Kidney (tissue), 14 donors: ENCODE data around the gene HPS6. TPM values are rescaled to one million over a fixed set of nuclear protein-coding genes. Genes with fewer than 3 reads are reported as not detected.

ENCODE experiments used
- DNase-seq, 5 donors: peaks; one replicate each; pipeline ENCODE4 v3.0.0-alpha.2; 2013 to 2020
- FAIRE-seq: peaks from 2 replicates; lab custom pipeline; 2012; peaks lifted over from hg19 to GRCh38; lab: Jason Lieb, UNC
- H3K27ac ChIP-seq, 2 donors: one replicate each; pipeline ENCODE4 v1.7.0; 2013; ENCODE audit warnings: low read depth in 2 of 2, low read length in 2 of 2, inconsistent platforms in 1 of 2
- H3K27me3 ChIP-seq: one replicate; pipeline ENCODE4 v1.7.1; 2013; ENCODE audit warnings: low read length, inconsistent platforms; ENCODE audit not compliant: control insufficient read depth, insufficient read depth
- H3K36me3 ChIP-seq, 3 donors: one replicate each; pipeline versions ENCODE4 v1.7.0 to v1.7.1; 2013; ENCODE audit warnings: low read length in 3 of 3, control low read depth in 1 of 3, inconsistent platforms in 1 of 3; ENCODE audit not compliant: insufficient read depth in 3 of 3, control insufficient read depth in 2 of 3
- H3K4me1 ChIP-seq, 3 donors: one replicate each; pipeline versions ENCODE4 v1.7.0 to v1.7.1; 2013; ENCODE audit warnings: low read length in 3 of 3, inconsistent platforms in 1 of 3, low read depth in 1 of 3; ENCODE audit not compliant: control insufficient read depth in 2 of 3, insufficient read depth in 2 of 3
- H3K4me3 ChIP-seq, 3 donors: one replicate each; pipeline versions ENCODE4 v1.7.0 to v1.8.1; 2013; ENCODE audit warnings: low read length in 3 of 3, control low read depth in 1 of 3, inconsistent platforms in 1 of 3
- H3K9ac ChIP-seq, 3 donors: one replicate each; pipeline versions ENCODE4 v1.7.0 to v1.7.1; 2013; ENCODE audit warnings: low read length in 3 of 3, control low read depth in 1 of 3, inconsistent platforms in 1 of 3
- H3K9me3 ChIP-seq, 3 donors: one replicate each; pipeline versions ENCODE4 v1.7.0 to v1.7.1; 2013; ENCODE audit warnings: low read length in 3 of 3, control low read depth in 1 of 3, inconsistent platforms in 1 of 3; ENCODE audit not compliant: control insufficient read depth in 2 of 3, insufficient read depth in 1 of 3
- intact Hi-C: fragments of 100-400 bp; cut with DNase I; formaldehyde crosslinking; loops from one replicate; pipeline ENCODE4 v1.11.1; 2022
- polyA plus RNA-seq: library from polyadenylated mRNA; stranded (reverse); fragments of 350-450 nt; fragmentation: Illumina TruSeq; extraction: RNeasy Lipid Tissue Mini Kit (QIAGEN cat#74804); gene quantifications from one replicate; pipeline ENCODE4 v1.2.3, GENCODE V29; 2014; ENCODE audit warnings: low read depth, low replicate concordance; ENCODE audit not compliant: insufficient read depth
- total RNA-seq: library from RNA; stranded (reverse); fragmentation: NEBNext Ultra II Directional; extraction: Animal tissue kit (Norgen Biotek cat#: 25700); gene quantifications from one replicate; pipeline ENCODE4 v1.2.1, GENCODE V29; 2021
- TF ChIP-seq, protein P1 (sequence below): IDR thresholded peaks from 3 replicates; pipeline ENCODE4 v1.5.1; 2012; ENCODE audit warnings: mild to moderate bottlenecking, moderate library complexity, borderline replicate concordance; ENCODE audit not compliant: insufficient read depth; ENCODE audit errors: extremely low read depth
- donor health status: control.
- donor health status: control.
- donor health status: control.
- donor health status: control.
- donor health status: control.
- donor health status: DM: yes; HTN: yes; CAD: no.
- donor health status: Normal renal cell carcinoma (clear cell type).

HPS6 gene
- total and polyA plus RNA-seq, 2 donors from 2014 or later: 11.9 to 20.0 TPM

GRCh38 chr10:102059987-102060386 lies 5.2 kb upstream of the HPS6 start:
- Histone ChIP-seq H3K4me1 (no peaks in the 10 kb centered on the region), H3K9ac (no peak overlapping the region), H3K4me3 (no peak overlapping the region), H3K27ac (no peak overlapping the region), H3K36me3 (no peaks in the 10 kb centered on the region), H3K27me3 (no peaks in the 10 kb centered on the region), H3K9me3 (no peaks in the 10 kb centered on the region)
- FAIRE-seq (no peak), DNase-seq (no peak)
- TF ChIP-seq, protein P1, sequence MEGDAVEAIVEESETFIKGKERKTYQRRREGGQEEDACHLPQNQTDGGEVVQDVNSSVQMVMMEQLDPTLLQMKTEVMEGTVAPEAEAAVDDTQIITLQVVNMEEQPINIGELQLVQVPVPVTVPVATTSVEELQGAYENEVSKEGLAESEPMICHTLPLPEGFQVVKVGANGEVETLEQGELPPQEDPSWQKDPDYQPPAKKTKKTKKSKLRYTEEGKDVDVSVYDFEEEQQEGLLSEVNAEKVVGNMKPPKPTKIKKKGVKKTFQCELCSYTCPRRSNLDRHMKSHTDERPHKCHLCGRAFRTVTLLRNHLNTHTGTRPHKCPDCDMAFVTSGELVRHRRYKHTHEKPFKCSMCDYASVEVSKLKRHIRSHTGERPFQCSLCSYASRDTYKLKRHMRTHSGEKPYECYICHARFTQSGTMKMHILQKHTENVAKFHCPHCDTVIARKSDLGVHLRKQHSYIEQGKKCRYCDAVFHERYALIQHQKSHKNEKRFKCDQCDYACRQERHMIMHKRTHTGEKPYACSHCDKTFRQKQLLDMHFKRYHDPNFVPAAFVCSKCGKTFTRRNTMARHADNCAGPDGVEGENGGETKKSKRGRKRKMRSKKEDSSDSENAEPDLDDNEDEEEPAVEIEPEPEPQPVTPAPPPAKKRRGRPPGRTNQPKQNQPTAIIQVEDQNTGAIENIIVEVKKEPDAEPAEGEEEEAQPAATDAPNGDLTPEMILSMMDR: no peak
- intact Hi-C loops: no loop called here

DNA sequence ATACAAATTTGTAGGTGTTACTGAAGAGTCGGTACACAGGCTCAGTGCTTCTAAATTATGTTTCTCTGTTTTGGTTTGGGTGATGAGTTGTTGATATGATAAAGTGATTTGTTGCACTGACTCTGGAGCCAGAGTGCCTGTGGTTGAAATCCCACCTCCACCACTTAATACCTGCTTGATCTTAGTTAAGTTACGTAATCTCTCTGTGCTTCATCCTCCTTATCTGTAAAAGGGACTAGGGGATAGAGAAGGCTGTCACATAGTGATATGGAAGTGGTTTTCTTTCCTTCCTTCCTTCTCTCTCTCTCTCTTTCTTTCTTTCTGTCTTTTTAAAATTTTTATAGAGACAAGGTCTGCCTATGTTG lies 664 bp upstream of the HPS6 start:
- H3K4me1 ChIP-seq: peaks cover 0 to 21% (median 6%) of the 10 kb centered on the region in 3 donors
- TF ChIP-seq, protein P1: no peak
- no peaks in the 10 kb centered on the region for H3K9me3 ChIP-seq
- no peak for FAIRE-seq
- no peak for DNase-seq
- no peaks in the 10 kb centered on the region for H3K27me3 ChIP-seq
- intact Hi-C loops: no loop called here
- peak overlapping the region; percentile 0 to 82 (median 53) for H3K4me3 ChIP-seq
- H3K9ac ChIP-seq: no peak overlapping the region
- peaks cover 0 to 4% (median 0%) of the 10 kb centered on the region in 3 donors for H3K36me3 ChIP-seq
- H3K27ac ChIP-seq: peak overlapping the region in 1 of 2 donors; percentile 86

- Histone ChIP-seq H3K4me3 (peak overlapping the region; percentile 40 to 82 (median 75)), H3K4me1 (peaks cover 0 to 21% (median 6%) of the 10 kb centered on the region in 3 donors), H3K9ac (peak overlapping the region; percentile 13 to 76 (median 67)), H3K27ac (peak overlapping the region; percentile 78 to 86), H3K27me3 (no peaks in the 10 kb centered on the region), H3K36me3 (peaks cover 0 to 4% (median 0%) of the 10 kb centered on the region in 3 donors), H3K9me3 (no peaks in the 10 kb centered on the region)
- FAIRE-seq (no peak), DNase-seq (peak; percentile 38 to 79 (median 60))
- TF ChIP-seq, protein P1: no peak
- intact Hi-C loops: no loop called here
Measured at GRCh38 chr10:102065561-102066398, 631 bp downstream of the HPS6 start.
